ENCODE results near the gene CDH2.

GRCh38 chr18:28153485-28154065, 23.4 kb downstream of the CDH2 start:
- no peak for TF ChIP-seq EZH2 (IDR thresholded peaks at IDR 0.05; ENCODE audit: borderline replicate concordance, low read depth, low read length, poor library complexity, severe bottlenecking)
- no peak for TF ChIP-seq CTCF (conservative IDR thresholded peaks at IDR 0.05; ENCODE audit: low read depth, low read length)

All from A673 (cell line).